HG02885 (cell line): Measurements from ENCODE around the gene HS6ST3.

Experiments
- ATAC-seq: cut with Tn5 transposase; IDR thresholded peaks from one replicate; pipeline ENCODE4 v1.9.1; 2021; ENCODE audit warnings: mild to moderate bottlenecking; ENCODE audit not compliant: unreplicated experiment, poor library complexity

Gene HS6ST3

GRCh38 chr13:96684907-96685306, 595.0 kb downstream of the HS6ST3 start:
- ATAC-seq = no peak

GRCh38 chr13:96686286-96686685, 596.4 kb downstream of the HS6ST3 start:
- no peak for ATAC-seq

- ATAC-seq = no peak
Measured at GRCh38 chr13:96687191-96687590, 597.3 kb downstream of the HS6ST3 start.

GRCh38 chr13:96690998-96691397, 601.1 kb downstream of the HS6ST3 start:
- no peak for ATAC-seq

DNA sequence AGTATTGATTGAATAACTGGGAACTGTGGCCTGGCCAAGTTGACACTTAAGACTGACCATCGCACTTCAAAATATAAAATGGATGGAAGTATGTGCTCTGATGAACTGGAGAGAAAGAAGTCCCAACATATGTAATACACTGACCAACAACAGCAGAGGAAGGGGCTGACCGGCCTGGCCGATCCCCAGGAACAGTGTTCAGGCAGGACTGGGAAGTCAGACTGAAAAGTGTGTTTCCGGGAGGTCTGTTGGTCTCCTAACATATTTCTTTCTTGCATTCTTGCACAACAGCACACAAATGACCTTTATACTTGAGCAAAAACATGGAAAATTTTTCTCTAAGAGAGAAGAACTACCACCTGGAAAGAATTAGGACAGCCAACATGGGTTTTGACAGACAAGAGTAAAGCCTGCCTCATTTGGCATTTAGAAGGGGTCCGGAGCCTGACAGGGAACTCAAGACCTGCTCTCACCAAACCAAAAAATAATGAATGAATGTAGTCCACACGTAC, 606.5 kb downstream of the HS6ST3 start:
- no peak for ATAC-seq

GRCh38 chr13:96700657-96701056, 610.8 kb downstream of the HS6ST3 start:
- no peak for ATAC-seq

GRCh38 chr13:96707146-96707545, 617.2 kb downstream of the HS6ST3 start:
- ATAC-seq = no peak

DNA sequence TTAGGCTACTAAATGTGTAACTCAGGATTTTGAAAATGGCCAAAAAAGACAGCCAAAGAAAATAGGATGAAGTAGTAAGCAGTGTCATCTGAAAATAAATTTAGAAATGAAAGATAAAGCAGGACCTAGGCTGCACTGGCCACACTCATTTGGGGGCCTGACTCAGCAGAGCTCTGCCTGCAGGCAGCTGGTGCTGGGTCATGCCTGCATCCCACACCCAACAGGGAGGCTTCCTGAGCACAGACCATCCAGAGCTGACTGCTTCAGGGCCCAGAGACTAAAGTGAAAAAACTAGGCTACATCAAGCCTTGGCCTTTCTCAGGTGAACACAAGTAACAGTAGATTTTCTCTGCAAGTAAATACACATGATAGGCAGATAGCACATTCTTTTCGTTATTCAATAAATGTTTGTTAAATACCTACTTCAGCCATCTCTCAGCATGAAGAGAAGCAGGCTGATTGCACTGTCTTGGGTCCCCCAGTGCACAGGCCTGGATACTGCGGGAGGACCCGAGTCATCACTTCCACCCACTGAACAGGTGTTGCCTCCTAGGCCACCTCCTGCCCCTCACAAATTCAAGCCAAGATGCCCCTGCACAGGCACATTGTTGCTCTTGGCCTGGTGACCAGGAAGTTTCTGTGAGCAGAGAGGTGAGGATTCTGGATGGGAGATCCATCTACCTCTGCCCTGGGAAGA, 620.4 kb downstream of the HS6ST3 start:
- ATAC-seq = no peak

- no peak for ATAC-seq
Measured at GRCh38 chr13:96720446-96720845, 630.5 kb downstream of the HS6ST3 start.

- no peak for ATAC-seq
Measured at GRCh38 chr13:96726651-96727050, 636.7 kb downstream of the HS6ST3 start.

- ATAC-seq = no peak
Measured at GRCh38 chr13:96728463-96728862, 638.6 kb downstream of the HS6ST3 start.

- no peak for ATAC-seq
Measured at GRCh38 chr13:96730676-96731075, 640.8 kb downstream of the HS6ST3 start.

DNA sequence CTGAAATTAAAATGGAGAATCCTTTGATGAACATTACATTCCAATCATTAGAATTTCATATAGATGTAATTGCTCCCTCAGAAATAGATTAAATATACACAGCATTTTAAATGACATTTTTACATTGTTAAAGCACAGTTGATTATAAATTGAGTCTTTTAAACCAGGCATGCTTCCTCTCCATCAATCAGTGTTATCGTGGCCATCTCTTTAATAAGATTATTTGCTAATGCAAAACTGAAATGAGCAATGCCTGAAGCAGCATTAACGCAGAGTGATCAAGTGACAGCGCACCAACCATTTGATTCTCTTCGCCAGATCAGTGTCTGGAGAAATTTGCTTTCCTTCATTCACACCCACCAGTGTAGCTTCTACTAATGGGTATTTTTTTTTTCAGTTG, 644.6 kb downstream of the HS6ST3 start:
- ATAC-seq = no peak

DNA sequence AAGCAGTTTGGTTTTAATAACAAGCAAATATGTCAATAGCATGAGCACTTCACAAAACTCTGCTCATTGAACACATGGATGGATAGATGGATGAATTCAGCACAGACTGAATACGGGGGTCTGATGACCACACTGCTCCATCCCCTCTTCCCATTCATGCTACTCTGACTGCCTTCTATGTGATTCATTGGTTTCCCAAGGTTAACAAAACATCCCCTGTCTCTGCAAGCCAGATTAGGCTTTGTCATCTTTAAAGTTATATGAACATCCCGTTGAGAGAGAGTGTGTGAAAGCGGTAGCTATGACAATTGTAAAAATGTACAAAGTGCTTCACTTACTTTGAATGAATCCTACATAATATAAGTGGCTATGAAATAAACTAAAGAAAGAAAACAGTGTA, 651.9 kb downstream of the HS6ST3 start:
- no peak for ATAC-seq

DNA sequence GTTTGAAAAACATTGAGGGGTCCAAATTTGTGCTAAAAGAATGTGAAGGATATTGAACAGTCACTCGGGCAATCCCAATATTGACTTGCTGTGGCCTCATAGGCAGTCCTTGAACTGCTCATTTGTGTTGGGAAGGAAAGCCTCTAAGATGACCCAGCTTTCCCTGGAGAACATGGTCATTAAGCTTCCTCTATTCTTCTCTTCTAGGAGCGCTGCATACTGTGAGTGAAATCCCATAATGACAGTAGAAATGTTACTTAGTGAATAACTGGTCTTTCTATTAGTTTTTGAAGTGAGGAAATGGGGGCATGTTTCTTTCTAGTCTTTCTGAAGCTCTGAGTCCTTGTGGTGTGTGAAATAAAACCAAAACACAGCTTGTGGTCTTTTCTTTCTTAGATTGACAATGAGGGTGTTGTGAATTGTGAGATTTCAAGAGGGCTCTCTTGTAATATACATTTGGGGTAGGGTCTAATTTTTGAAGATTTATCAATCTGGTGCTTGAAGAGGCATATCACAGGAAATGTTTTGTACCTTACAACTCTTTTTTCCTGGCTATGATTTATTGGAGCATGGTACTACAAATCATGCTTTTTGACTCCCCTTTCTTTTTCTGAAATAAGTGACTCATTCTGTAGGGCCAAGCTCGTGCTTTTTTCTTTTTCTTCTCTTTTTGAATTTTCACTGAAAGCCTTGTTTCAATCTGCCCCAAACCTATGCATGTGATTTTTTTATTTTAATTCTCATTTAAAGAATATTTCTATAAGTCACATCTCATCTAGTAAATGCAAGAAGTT, 653.6 kb downstream of the HS6ST3 start:
- no peak for ATAC-seq

GRCh38 chr13:96744367-96745331, 654.7 kb downstream of the HS6ST3 start:
- ATAC-seq = no peak

GRCh38 chr13:96746886-96747285, 657.0 kb downstream of the HS6ST3 start:
- ATAC-seq = no peak

- no peak for ATAC-seq
Measured at GRCh38 chr13:96749825-96750224, 659.9 kb downstream of the HS6ST3 start.

DNA sequence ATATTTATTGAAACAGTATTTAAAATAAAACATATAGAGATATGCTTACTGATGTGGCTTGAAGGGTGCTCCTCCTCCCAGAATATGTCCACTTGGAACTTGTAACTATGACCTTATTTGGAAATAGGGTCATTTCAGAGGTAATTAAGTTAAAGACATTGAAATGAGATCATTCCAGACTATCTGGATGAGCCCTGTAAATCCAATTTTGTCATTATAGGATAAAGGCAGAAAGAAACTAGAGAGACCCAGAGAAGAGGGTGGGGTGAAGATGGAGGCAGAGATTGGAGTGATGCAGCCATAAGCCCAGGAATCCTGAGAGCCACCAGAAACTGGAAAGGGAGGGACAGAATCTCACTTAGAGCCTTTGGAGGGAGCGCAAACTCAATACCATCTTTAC, 661.2 kb downstream of the HS6ST3 start:
- ATAC-seq = no peak

- no peak for ATAC-seq
Measured at GRCh38 chr13:96762876-96763275, 673.0 kb downstream of the HS6ST3 start.

DNA sequence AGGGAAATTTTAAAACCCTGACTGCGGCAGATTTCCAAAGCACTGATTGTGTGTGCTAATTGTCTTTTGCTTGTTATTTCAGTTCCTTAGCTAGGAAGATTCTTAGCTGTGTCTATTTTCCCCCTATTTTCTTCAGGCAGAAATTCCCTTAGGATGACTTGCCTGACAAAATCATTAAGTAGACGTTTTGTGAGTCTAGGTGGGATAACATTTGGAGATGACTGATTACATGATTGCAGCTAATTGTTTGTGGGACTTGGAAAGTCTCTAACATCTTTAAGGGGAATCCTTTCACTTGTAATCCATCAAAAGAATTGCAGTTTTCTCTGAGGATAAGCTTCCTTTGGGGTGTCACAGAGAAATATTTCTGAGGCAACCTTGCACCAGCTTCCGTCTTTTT, 676.4 kb downstream of the HS6ST3 start:
- ATAC-seq = no peak
